ENCODE data around the gene TARP.

DNA sequence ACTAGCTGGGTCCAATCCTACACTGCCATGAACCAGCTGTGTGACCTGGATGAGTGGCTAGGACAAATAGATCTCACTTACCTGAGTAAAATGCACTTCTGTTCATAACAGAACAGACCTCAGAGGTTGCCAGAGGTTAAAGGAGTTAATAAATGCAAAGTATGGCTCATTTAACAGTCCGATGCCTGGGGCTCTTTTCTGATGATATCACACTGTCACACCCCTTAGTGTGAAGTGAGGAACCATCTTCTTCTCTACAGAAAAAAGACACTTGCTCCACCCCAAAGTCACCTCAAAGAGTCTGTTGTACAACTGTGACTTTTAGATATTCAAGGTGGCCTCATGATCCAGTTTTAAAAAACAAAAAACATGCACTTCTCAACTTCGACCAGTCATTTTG, 21.5 kb upstream of the TARP start:
- TF ChIP-seq, protein P1, sequence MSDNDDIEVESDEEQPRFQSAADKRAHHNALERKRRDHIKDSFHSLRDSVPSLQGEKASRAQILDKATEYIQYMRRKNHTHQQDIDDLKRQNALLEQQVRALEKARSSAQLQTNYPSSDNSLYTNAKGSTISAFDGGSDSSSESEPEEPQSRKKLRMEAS (IDR thresholded peaks at IDR 0.05): no peak
- TF ChIP-seq, protein P2, sequence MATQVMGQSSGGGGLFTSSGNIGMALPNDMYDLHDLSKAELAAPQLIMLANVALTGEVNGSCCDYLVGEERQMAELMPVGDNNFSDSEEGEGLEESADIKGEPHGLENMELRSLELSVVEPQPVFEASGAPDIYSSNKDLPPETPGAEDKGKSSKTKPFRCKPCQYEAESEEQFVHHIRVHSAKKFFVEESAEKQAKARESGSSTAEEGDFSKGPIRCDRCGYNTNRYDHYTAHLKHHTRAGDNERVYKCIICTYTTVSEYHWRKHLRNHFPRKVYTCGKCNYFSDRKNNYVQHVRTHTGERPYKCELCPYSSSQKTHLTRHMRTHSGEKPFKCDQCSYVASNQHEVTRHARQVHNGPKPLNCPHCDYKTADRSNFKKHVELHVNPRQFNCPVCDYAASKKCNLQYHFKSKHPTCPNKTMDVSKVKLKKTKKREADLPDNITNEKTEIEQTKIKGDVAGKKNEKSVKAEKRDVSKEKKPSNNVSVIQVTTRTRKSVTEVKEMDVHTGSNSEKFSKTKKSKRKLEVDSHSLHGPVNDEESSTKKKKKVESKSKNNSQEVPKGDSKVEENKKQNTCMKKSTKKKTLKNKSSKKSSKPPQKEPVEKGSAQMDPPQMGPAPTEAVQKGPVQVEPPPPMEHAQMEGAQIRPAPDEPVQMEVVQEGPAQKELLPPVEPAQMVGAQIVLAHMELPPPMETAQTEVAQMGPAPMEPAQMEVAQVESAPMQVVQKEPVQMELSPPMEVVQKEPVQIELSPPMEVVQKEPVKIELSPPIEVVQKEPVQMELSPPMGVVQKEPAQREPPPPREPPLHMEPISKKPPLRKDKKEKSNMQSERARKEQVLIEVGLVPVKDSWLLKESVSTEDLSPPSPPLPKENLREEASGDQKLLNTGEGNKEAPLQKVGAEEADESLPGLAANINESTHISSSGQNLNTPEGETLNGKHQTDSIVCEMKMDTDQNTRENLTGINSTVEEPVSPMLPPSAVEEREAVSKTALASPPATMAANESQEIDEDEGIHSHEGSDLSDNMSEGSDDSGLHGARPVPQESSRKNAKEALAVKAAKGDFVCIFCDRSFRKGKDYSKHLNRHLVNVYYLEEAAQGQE (IDR thresholded peaks at IDR 0.05; ENCODE audit: low read depth): no peak
- no peak for TF ChIP-seq RAD21 (IDR thresholded peaks at IDR 0.05; ENCODE audit: low read depth)
- TF ChIP-seq EGR1 (IDR thresholded peaks at IDR 0.05): no peak
- no peak for TF ChIP-seq FOXM1 (IDR thresholded peaks at IDR 0.05; ENCODE audit: borderline replicate concordance, low read depth)
- no peak for TF ChIP-seq TAF1 (IDR thresholded peaks at IDR 0.05; ENCODE audit: low read depth)
- no peak for TF ChIP-seq CEBPB (IDR thresholded peaks at IDR 0.05)
- TF ChIP-seq YY1 (IDR thresholded peaks at IDR 0.05; ENCODE audit: low read depth): no peak
- TF ChIP-seq CREB1 (IDR thresholded peaks at IDR 0.05; ENCODE audit: low read depth): no peak
- no peak for TF ChIP-seq EP300 (IDR thresholded peaks at IDR 0.05; ENCODE audit: borderline replicate concordance)
- TF ChIP-seq TCF12 (IDR thresholded peaks at IDR 0.05; ENCODE audit: low read depth): no peak
- TF ChIP-seq NFIC (IDR thresholded peaks at IDR 0.05): no peak
- TF ChIP-seq, protein P3, sequence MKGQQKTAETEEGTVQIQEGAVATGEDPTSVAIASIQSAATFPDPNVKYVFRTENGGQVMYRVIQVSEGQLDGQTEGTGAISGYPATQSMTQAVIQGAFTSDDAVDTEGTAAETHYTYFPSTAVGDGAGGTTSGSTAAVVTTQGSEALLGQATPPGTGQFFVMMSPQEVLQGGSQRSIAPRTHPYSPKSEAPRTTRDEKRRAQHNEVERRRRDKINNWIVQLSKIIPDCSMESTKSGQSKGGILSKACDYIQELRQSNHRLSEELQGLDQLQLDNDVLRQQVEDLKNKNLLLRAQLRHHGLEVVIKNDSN (IDR thresholded peaks at IDR 0.05): no peak

Data from Ishikawa (cell line).